Breast epithelium (tissue), 4 donors: Measurements from ENCODE around the gene LDLRAD4. TPM values are rescaled to one million over a fixed set of nuclear protein-coding genes. Genes with fewer than 3 reads are reported as not detected.
"Not testable (repeated sequence)": the region's sequence is repeated elsewhere in the genome, so short reads cannot be mapped to it uniquely, and the experiment has no call there.

ENCODE experiments used
- DNase-seq, 2 donors: peaks; one replicate each; pipeline ENCODE4 v3.0.0-alpha.2; 2019; ENCODE audit warnings: low spot score in 2 of 2
- H3K27ac ChIP-seq, 2 donors: fragments of 200-600 bp; sonication (generic) in 1 of 2; one replicate each; pipeline ENCODE4 v1.5.1; 2016 to 2019; ENCODE audit warnings: mild to moderate bottlenecking in 1 of 2
- H3K27me3 ChIP-seq, 2 donors: fragments of 200-600 bp; sonication (generic) in 1 of 2; one replicate each; pipeline versions ENCODE4 v1.5.1 to v1.6.0; 2017 to 2019; ENCODE audit warnings: control low read depth in 1 of 2, mild to moderate bottlenecking in 1 of 2
- H3K36me3 ChIP-seq: fragments of 200-600 bp; one replicate; pipeline ENCODE4 v1.5.1; 2019
- H3K4me1 ChIP-seq, 2 donors: fragments of 200-600 bp; sonication (generic); one replicate each; pipeline ENCODE4 v1.5.1; 2016 to 2019; ENCODE audit warnings: control low read depth in 1 of 2
- H3K4me3 ChIP-seq, 3 donors: fragments of 200-600 bp; sonication (generic); 1 replicate in 2 of 3; 2 replicates in 1 of 3; pipeline ENCODE4 v1.5.1; 2016 to 2019; ENCODE audit warnings: mild to moderate bottlenecking in 3 of 3, moderate library complexity in 2 of 3
- H3K9me3 ChIP-seq, 2 donors: fragments of 200-600 bp; sonication (generic) in 1 of 2; one replicate each; pipeline ENCODE4 v1.5.1; 2016 to 2019; ENCODE audit warnings: control low read depth in 1 of 2
- POLR2A ChIP-seq: fragments of 450-650 bp; IDR thresholded peaks from one replicate; pipeline ENCODE4 v1.6.1; 2016; ENCODE audit warnings: antibody characterized with exemption, mild to moderate bottlenecking, moderate library complexity
- POLR2AphosphoS5 ChIP-seq, 3 donors: sonication (generic); formaldehyde crosslinking; IDR thresholded peaks; one replicate each; pipeline ENCODE4 v1.6.1; 2017; ENCODE audit warnings: antibody characterized with exemption in 3 of 3
- intact Hi-C: fragments of 100-400 bp; cut with DNase I; formaldehyde crosslinking; loops from one replicate; pipeline ENCODE4 v1.15.1; 2023; ENCODE audit warnings: low total_unique reads
- total RNA-seq, 3 donors: library from RNA; depleted of rRNA; stranded (reverse); fragments of >200 nt; gene quantifications; one replicate each; pipeline ENCODE4 v1.1.0, GENCODE V29; 2016
- TF ChIP-seq, protein P1 (sequence below), 3 donors: fragments of 450-650 bp; IDR thresholded peaks; one replicate each; pipeline ENCODE4 v1.5.1; 2016 to 2017; ENCODE audit warnings: antibody characterized with exemption in 3 of 3, mild to moderate bottlenecking in 3 of 3, moderate library complexity in 3 of 3

Gene LDLRAD4
- total RNA-seq, 3 donors from 2014 or later: 28.5 to 94.3 (median 42.9) TPM

DNA sequence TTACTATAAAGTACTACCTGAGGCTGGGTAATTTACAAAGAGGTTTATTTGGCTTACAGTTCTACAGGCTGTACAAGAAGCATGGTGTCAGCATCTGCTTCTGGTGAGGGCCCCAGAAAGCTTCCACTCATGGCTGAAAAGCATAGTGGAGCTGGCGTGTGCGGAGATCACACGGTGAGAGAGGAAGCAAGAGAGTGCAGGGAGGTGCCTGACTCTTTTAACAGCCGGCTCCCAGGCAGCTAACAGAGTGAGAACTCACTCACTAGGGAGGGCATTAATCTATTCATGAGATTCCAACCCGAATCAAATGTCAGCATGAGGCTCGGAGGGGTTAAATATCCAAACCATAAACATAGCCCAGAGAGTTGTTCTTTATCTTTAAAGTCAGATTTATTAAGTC, 117.3 kb downstream of the LDLRAD4 start:
- H3K27ac ChIP-seq: no peak overlapping the region
- H3K4me3 ChIP-seq: no peak overlapping the region
- no peaks in the 10 kb centered on the region for H3K27me3 ChIP-seq
- no peak for DNase-seq
- H3K36me3 ChIP-seq: no peaks in the 10 kb centered on the region
- TF ChIP-seq POLR2A: no peak
- intact Hi-C loops: no loop called here
- peaks cover 3 to 10% of the 10 kb centered on the region in 2 donors for H3K9me3 ChIP-seq
- no peaks in the 10 kb centered on the region for H3K4me1 ChIP-seq

DNA sequence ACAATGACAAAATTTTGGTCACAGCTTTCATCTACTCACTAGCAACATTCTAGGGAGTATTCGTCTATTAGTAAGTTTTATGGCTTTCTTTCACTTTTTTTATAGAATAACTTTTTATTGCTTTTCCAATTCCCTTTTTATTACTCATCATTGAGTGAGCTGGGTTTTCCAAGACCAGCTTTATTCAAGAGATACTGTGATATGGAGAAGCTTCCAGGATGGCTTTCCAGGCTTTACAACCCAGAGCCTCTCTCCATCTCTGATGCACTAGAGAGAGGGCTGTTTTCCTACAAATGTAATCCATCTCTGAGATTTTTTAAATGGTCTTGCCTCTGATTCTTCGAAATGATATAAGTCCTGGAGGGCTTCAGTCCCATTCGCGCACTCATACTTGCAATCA, 118.3 kb downstream of the LDLRAD4 start:
- intact Hi-C loops: no loop called here
- Histone ChIP-seq H3K36me3 (no peaks in the 10 kb centered on the region), H3K4me1 (no peaks in the 10 kb centered on the region), H3K27me3 (no peaks in the 10 kb centered on the region), H3K4me3 (no peak overlapping the region), H3K27ac (no peak overlapping the region), H3K9me3 (peaks cover 8 to 19% of the 10 kb centered on the region in 2 donors)
- TF ChIP-seq POLR2A: no peak
- no peak for TF ChIP-seq POLR2AphosphoS5 (IDR thresholded peaks at IDR 0.05)
- TF ChIP-seq, protein P1, sequence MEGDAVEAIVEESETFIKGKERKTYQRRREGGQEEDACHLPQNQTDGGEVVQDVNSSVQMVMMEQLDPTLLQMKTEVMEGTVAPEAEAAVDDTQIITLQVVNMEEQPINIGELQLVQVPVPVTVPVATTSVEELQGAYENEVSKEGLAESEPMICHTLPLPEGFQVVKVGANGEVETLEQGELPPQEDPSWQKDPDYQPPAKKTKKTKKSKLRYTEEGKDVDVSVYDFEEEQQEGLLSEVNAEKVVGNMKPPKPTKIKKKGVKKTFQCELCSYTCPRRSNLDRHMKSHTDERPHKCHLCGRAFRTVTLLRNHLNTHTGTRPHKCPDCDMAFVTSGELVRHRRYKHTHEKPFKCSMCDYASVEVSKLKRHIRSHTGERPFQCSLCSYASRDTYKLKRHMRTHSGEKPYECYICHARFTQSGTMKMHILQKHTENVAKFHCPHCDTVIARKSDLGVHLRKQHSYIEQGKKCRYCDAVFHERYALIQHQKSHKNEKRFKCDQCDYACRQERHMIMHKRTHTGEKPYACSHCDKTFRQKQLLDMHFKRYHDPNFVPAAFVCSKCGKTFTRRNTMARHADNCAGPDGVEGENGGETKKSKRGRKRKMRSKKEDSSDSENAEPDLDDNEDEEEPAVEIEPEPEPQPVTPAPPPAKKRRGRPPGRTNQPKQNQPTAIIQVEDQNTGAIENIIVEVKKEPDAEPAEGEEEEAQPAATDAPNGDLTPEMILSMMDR (IDR thresholded peaks at IDR 0.05): no peak
- no peak for DNase-seq

DNA sequence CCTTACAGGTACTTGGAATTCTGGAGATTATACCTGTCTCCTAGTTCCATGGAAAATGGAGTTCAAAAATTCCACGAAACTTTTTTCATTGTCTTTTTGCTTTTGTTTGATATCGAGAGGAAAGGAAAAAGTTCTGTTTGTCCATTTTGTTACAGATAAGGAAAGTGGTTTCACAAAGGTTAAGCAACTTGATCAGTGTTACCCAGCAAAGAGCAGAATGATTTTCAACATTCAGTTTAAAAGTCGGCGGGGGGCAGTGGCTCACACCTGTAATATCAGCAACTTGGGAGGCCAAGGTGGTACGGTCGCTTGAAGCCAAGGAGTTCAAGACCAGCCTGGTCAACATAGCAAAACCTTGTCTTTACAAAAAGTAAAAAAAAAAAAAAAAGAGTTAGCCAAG, 118.8 kb downstream of the LDLRAD4 start:
- no peak overlapping the region for H3K4me3 ChIP-seq
- no peaks in the 10 kb centered on the region for H3K27me3 ChIP-seq
- no peak for DNase-seq
- TF ChIP-seq POLR2AphosphoS5 (IDR thresholded peaks at IDR 0.05) (no peak), POLR2A (no peak)
- TF ChIP-seq, protein P1 (IDR thresholded peaks at IDR 0.05): no peak
- no peaks in the 10 kb centered on the region for H3K4me1 ChIP-seq
- intact Hi-C loops: no loop called here
- H3K9me3 ChIP-seq: peaks cover 8 to 20% of the 10 kb centered on the region in 2 donors
- no peaks in the 10 kb centered on the region for H3K36me3 ChIP-seq
- no peak overlapping the region for H3K27ac ChIP-seq

DNA sequence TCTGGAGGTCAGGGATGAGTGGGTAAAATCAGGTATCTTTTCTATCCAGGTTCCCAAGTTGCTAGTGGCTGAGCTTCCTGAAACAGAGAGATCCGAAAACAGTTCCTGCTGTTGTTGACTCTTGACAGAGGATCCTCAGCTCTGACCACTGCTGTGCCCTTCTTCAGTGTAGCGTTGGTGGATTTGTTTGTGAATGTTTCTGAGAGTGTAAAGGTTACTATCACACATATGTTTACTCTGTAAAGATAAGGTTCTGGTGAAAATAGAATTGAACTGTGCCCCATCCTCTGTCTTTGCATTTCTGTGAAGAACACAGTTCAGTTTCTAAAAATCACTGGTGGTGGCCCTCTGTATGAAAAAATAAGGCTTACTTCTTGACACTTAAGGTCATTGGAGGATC, 119.8 kb downstream of the LDLRAD4 start:
- no peaks in the 10 kb centered on the region for H3K4me1 ChIP-seq
- no peaks in the 10 kb centered on the region for H3K36me3 ChIP-seq
- TF ChIP-seq POLR2AphosphoS5 (IDR thresholded peaks at IDR 0.05) (no peak), POLR2A (no peak)
- TF ChIP-seq, protein P1 (IDR thresholded peaks at IDR 0.05): no peak
- DNase-seq: no peak
- no peaks in the 10 kb centered on the region for H3K27me3 ChIP-seq
- peaks cover 8 to 20% of the 10 kb centered on the region in 2 donors for H3K9me3 ChIP-seq
- no peak overlapping the region for H3K4me3 ChIP-seq
- intact Hi-C loops: no loop called here
- H3K27ac ChIP-seq: no peak overlapping the region

DNA sequence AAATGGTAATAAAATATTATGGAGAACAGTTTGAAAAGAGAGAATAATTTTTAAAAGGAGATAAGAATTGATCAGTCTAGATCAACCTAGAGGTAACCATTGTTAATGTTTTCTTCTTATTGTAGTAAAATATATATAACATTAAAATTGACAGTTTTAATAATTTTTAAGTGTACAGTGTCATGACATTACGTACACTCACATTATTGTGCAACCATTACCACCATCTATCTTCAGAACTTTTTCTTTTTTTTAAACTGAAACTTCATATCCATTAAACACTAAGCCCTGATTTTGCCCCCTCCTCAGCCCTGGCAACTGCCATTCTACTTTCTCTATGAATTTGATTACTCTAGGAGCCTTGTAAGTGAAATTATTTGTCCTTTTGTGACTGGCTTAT, 121.1 kb downstream of the LDLRAD4 start:
- DNase-seq: no peak
- intact Hi-C loops: no loop called here
- no peaks in the 10 kb centered on the region for H3K27me3 ChIP-seq
- no peak for TF ChIP-seq POLR2AphosphoS5 (IDR thresholded peaks at IDR 0.05)
- TF ChIP-seq, protein P1 (IDR thresholded peaks at IDR 0.05): no peak
- no peak for TF ChIP-seq POLR2A
- H3K4me3 ChIP-seq: no peak overlapping the region
- no peaks in the 10 kb centered on the region for H3K36me3 ChIP-seq
- no peak overlapping the region for H3K27ac ChIP-seq
- peaks cover 8 to 9% of the 10 kb centered on the region in 2 donors for H3K9me3 ChIP-seq
- no peaks in the 10 kb centered on the region for H3K4me1 ChIP-seq

DNA sequence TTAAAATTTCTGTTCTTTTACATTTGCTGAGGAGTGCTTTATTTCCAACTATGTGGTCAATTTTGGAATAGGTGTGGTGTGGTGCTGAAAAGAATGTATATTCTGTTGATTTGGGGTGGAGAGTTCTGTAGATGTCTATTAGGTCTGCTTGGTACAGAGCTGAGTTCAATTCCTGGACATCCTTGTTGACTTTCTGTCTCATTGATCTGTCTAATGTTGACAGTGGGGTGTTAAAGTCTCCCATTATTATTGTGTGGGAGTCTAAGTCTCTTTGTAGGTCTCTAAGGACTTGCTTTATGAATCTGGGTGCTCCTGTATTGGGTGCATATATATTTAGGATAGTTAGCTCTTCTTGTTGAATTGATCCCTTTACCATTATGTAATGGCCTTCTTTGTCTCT, 127.9 kb downstream of the LDLRAD4 start:
- H3K4me1 ChIP-seq, H3K36me3 ChIP-seq, H3K4me3 ChIP-seq, intact Hi-C loops, DNase-seq, H3K27me3 ChIP-seq, H3K27ac ChIP-seq: not testable (repeated sequence)
- peaks cover 13 to 24% of the 10 kb centered on the region in 2 donors for H3K9me3 ChIP-seq
